C4-2B (cell line): ENCODE measurements around the gene BMP7.

ENCODE experiments used
- ZFX ChIP-seq: fragments of 450-650 bp; IDR thresholded peaks from 2 replicates; pipeline ENCODE4 v1.6.1; 2017
- TF ChIP-seq, protein P1 (sequence below): fragments of 450-650 bp; conservative IDR thresholded peaks from 2 replicates; pipeline ENCODE4 v1.5.1; 2017; ENCODE audit warnings: mild to moderate bottlenecking

DNA sequence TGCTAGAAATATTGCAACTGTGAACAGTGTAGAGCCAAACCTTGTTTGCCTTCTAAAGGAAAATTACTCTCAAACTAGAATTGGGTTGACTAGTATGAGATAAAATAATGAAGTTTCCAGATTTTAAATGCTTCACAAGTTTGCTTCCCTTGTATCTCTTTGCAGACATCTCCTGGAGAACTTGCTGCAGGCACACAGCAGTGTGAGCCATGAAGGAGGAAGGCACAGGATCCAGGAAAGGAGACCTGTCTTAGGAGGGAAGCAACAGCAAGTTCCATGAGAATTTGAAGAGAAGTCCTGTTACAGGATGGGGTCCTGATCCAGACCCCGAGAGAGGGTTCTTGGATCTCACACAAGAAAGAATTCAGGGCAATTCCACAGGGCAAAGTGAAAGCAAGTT is 115.9 kb downstream of the BMP7 start:
- TF ChIP-seq, protein P1, sequence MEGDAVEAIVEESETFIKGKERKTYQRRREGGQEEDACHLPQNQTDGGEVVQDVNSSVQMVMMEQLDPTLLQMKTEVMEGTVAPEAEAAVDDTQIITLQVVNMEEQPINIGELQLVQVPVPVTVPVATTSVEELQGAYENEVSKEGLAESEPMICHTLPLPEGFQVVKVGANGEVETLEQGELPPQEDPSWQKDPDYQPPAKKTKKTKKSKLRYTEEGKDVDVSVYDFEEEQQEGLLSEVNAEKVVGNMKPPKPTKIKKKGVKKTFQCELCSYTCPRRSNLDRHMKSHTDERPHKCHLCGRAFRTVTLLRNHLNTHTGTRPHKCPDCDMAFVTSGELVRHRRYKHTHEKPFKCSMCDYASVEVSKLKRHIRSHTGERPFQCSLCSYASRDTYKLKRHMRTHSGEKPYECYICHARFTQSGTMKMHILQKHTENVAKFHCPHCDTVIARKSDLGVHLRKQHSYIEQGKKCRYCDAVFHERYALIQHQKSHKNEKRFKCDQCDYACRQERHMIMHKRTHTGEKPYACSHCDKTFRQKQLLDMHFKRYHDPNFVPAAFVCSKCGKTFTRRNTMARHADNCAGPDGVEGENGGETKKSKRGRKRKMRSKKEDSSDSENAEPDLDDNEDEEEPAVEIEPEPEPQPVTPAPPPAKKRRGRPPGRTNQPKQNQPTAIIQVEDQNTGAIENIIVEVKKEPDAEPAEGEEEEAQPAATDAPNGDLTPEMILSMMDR = no peak
- TF ChIP-seq ZFX = no peak
